Measurements from ENCODE around the gene BUD23.

BUD23 gene

DNA sequence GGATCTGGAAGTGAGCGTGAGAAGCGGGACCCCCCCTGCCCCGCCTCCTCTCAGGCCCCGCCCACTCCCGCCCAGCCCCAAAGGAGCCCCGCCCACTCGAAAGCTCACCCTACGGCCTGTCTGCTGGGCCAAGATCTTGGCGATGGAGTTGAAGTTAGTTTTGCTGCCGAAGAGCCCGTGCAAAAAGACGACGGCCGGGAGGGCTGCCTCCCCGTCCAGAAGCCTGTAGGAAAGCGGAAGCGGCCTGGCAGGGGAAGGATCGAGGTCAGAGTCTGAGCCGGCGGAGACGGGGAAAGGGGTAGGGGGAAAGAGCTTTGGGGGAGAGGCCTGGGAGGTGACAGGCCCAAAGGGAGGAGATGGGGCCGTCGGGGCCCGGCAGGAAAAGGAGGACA is 54.8 kb downstream of the BUD23 start:
- H3K27ac Mint-ChIP-seq = peak overlapping the region; percentile 88
- no peaks in the 10 kb centered on the region for H3K9me3 Mint-ChIP-seq
- H3K27me3 Mint-ChIP-seq (ENCODE audit: low read depth, poor library complexity) = peaks cover 9% of the 10 kb centered on the region
- peaks cover 6% of the 10 kb centered on the region for H3K36me3 Mint-ChIP-seq (ENCODE audit: low read depth)
- peak overlapping the region; percentile 90 for H3K4me3 Mint-ChIP-seq
- TF ChIP-seq, protein P1, sequence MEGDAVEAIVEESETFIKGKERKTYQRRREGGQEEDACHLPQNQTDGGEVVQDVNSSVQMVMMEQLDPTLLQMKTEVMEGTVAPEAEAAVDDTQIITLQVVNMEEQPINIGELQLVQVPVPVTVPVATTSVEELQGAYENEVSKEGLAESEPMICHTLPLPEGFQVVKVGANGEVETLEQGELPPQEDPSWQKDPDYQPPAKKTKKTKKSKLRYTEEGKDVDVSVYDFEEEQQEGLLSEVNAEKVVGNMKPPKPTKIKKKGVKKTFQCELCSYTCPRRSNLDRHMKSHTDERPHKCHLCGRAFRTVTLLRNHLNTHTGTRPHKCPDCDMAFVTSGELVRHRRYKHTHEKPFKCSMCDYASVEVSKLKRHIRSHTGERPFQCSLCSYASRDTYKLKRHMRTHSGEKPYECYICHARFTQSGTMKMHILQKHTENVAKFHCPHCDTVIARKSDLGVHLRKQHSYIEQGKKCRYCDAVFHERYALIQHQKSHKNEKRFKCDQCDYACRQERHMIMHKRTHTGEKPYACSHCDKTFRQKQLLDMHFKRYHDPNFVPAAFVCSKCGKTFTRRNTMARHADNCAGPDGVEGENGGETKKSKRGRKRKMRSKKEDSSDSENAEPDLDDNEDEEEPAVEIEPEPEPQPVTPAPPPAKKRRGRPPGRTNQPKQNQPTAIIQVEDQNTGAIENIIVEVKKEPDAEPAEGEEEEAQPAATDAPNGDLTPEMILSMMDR (IDR thresholded peaks at IDR 0.05) = no peak
- peak; percentile 73 for DNase-seq
- H3K4me1 Mint-ChIP-seq = peaks cover 40% of the 10 kb centered on the region

DNA sequence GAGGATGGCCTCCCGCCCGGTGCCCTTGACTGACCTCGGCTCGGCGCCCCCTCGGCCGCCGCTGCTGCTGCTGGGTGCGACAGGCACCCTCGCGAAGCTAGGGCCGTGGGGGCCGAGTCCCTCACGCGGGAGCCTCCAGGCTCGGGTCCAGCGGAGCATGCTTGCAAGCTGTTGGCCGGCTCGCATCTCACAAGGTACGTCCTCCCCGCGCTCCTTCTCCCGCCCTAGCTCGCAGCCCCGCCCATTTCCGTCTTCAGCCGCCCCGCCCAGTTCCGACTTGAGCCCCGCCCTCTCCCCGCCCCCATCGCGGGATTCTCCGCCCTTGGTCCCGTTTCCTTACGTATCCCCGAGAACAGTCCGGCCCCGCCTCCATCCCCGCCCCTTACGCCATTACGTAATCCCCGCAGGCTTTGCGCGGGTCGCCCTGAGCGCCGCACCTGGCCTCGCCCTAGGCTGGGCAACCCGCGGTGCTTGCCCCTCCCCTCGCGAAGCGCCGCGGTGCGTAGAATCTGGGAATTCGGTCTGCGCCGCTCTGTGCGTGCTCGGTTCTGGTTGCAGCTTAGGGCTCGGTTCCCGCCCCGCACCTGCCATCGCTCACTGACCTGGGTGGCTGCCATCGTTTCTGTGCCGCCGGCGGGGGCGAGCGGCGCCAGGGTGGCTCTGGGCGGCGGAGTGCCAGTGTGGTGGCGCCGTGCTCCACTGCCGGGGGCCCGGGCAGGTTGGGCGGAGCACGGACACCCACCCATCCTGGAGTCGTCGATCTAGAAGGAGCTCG is 55.4 kb downstream of the BUD23 start, which contains the start of gene ABHD11:
TSS of gene ABHD11 (minus strand) at position 191 of the 775 bp plus-strand sequence. CDS start at position 159, 32 bp downstream.
- peak; percentile 99 for DNase-seq
- Mint-ChIP-seq H3K27me3 (ENCODE audit: low read depth, poor library complexity) (peaks cover 15% of the 10 kb centered on the region), H3K9me3 (no peaks in the 10 kb centered on the region), H3K27ac (peak within 1 kb of the TSS; percentile 88), H3K4me3 (peak within 1 kb of the TSS; percentile 90), H3K4me1 (peaks cover 46% of the 10 kb centered on the region), H3K36me3 (ENCODE audit: low read depth) (peaks cover 6% of the 10 kb centered on the region)
- TF ChIP-seq, protein P1 (IDR thresholded peaks at IDR 0.05) = no peak

DNA sequence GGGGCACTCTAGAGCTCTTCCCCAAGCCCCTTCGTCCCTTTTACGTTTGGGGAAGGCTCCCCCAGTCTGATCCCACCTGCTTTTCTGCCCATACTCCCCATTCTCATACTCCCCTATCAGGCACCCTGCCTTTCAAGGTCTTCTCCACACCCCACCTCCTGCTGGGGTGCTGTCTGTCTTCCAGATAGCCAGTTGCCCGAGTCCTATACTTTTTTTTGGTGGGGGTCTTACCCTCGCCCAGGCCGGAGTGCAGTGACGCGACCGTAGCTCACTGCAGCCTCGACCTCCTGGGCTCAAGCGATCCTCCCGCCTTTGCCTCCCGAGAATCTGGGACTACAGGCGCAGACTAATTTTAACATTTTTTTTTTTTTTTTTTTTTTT is 56.0 kb downstream of the BUD23 start:
- Mint-ChIP-seq H3K4me1 (peaks cover 51% of the 10 kb centered on the region), H3K27ac (peak overlapping the region; percentile 75), H3K9me3 (no peaks in the 10 kb centered on the region), H3K4me3 (peak overlapping the region; percentile 90), H3K27me3 (ENCODE audit: low read depth, poor library complexity) (peaks cover 18% of the 10 kb centered on the region), H3K36me3 (ENCODE audit: low read depth) (peaks cover 6% of the 10 kb centered on the region)
- TF ChIP-seq, protein P1 (IDR thresholded peaks at IDR 0.05) = no peak
- DNase-seq = no peak

DNA sequence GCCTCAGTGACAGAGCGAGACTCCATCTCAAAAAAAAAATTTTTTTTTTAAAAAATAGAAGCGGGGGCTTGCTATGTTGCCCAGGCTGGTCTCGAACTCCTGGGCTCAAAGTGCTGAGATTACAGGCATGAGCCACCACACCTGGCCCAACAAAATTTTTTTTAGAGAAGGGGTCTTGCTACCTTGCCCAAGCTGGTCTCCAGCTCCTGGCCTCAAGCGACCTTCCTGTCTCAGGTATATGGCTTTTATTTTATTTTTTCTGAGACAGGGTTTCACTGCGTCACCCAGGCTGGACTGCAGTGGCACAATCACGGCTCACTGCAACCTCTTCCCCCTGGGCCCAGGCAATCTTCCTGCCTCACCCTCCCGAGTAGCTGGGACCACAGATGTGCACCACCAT is 56.8 kb downstream of the BUD23 start:
- peaks cover 19% of the 10 kb centered on the region for H3K27me3 Mint-ChIP-seq (ENCODE audit: low read depth, poor library complexity)
- peaks cover 51% of the 10 kb centered on the region for H3K4me1 Mint-ChIP-seq
- peaks cover 6% of the 10 kb centered on the region for H3K36me3 Mint-ChIP-seq (ENCODE audit: low read depth)
- DNase-seq = no peak
- no peak overlapping the region for H3K27ac Mint-ChIP-seq
- TF ChIP-seq, protein P1 (IDR thresholded peaks at IDR 0.05) = no peak
- no peaks in the 10 kb centered on the region for H3K9me3 Mint-ChIP-seq
- H3K4me3 Mint-ChIP-seq = peak overlapping the region; percentile 71

DNA sequence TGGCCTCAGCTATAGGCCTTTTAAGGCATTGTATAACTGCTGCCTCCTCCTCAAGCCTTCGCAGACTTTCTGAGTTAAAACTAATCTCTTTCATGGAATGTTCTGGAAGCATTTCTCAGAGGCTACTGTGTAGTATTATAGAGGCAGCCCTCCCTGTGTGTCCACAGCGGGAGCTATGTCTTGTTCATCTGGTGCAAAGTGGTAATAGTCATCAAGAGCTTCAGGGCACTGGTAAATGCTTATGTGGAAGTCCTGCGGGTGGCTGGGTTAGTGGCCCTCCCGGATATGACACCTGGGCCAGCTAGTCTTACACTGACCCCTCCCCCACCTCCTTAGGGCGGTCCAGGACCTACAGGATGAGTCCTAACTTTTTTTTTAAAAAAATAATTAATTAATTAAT is 57.4 kb downstream of the BUD23 start:
- TF ChIP-seq, protein P1 (IDR thresholded peaks at IDR 0.05) = no peak
- H3K9me3 Mint-ChIP-seq = no peaks in the 10 kb centered on the region
- H3K4me3 Mint-ChIP-seq = peak overlapping the region; percentile 71
- no peak for DNase-seq
- H3K27ac Mint-ChIP-seq = no peak overlapping the region
- peaks cover 6% of the 10 kb centered on the region for H3K36me3 Mint-ChIP-seq (ENCODE audit: low read depth)
- peaks cover 51% of the 10 kb centered on the region for H3K4me1 Mint-ChIP-seq
- H3K27me3 Mint-ChIP-seq (ENCODE audit: low read depth, poor library complexity) = peaks cover 18% of the 10 kb centered on the region

DNA sequence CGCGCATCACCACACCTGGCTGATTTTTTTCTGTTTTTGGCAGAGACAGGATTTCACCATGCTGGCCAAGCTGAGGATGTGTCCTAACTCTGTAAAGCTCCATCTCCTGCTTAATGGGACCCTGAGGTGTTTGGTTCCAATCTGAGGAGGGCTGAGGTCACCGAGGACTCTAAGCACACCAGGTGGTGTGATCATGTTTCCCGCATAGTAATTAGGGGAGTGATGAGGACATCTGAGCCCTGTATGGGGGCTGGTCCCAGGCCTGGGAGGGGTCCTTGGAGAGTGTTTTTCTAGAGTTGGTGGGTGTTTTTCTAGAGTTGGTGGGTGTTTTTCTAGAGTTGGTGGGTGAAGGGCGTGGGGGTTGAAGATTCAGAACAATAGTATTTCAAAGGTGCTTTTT is 58.2 kb downstream of the BUD23 start:
- Mint-ChIP-seq H3K27me3 (ENCODE audit: low read depth, poor library complexity) (peaks cover 21% of the 10 kb centered on the region), H3K9me3 (no peaks in the 10 kb centered on the region), H3K27ac (peak overlapping the region; percentile 92), H3K4me1 (peaks cover 58% of the 10 kb centered on the region), H3K36me3 (ENCODE audit: low read depth) (peaks cover 1% of the 10 kb centered on the region), H3K4me3 (peak overlapping the region; percentile 56)
- DNase-seq = no peak
- TF ChIP-seq, protein P1 (IDR thresholded peaks at IDR 0.05) = no peak

Data from nephron progenitor cell (in vitro differentiated cells).